DMS114 treated with DMSO at 0.1 percent for 48 hours (cell line): ENCODE results near the gene DNAJB8.

Experiments
- DNase-seq: peaks from one replicate; lab custom pipeline; 2025; ENCODE audit not compliant: unreplicated experiment; lab: John Stamatoyannopoulos, UW

The DNAJB8 gene

DNA sequence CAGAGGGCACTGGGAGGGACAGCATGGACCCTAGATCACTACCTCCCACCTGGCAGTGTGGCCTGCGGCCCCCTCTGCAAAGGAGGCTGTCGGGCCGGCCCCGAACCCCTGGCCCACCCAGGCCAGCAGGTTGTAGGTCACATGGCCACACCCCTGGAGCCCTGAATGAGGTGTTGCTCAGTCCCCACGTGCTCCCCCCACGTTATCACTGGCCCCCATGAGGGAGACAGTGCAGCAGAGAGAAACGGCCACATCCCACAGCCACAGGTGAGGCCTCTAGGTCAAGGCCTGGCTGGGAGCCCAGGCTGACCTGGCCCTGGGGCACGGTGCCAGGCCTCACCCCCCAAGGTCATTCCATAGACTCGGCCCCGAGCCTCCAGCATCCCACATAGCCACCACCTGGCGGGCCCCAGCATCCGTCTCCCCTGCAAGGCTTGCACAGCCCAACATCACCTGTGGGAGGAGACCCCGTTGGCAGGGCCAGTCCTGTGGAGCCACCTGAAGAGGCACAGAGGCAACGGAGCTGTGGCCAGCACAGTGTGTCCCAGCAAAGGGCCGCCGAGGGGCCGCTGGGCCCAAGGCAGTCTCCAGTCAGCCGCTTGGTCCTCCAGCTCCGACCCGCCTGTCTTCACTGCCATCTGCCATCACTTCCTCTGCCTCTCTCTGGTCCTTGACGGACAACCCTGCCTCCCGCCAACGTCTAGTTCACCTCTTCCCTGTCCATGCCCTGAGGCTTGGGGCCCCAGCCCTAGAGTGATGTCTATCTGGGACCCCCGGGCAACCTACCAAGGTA is 53.1 kb downstream of the DNAJB8 start:
- no peak for DNase-seq

DNA sequence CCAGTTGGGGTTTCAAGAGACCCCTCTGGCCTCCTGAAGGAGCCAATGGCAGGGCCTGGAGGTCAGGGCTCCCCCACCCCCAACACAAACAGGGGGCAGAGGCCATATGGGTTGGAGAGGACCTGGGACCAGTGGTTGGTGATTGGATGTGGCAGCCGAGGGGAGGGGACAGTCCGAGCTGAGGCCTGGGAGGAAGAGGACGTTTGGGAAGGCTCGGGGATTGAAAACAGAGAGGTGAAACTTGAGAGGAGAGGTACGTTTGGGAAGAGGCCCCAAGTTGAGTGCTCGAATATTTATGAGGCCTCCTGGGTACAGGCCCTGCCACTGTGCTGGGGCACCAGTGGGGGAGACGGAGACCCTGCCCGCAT is 53.7 kb downstream of the DNAJB8 start:
- DNase-seq = no peak
